IMR-90 (cell line): ENCODE data around the gene ARRDC5. TPM values are rescaled to one million over a fixed set of nuclear protein-coding genes. Genes with fewer than 3 reads are reported as not detected.

ENCODE experiments used
- ATAC-seq: fragments of 200-7000 bp; cut with Tn5 transposase; 2 replicates; pipeline ENCODE4 v1.9.1; 2020; ENCODE audit warnings: low read depth, mild to moderate bottlenecking, moderate library complexity
- BruUV-seq: library from RNA; stranded (reverse); fragments of 400-500 nt; replicated peaks from 2 replicates; lab custom pipeline; 2021; lab: Mats Ljungman, UMichigan
- CTCF ChIA-PET: fragments of 300-600 bp; formaldehyde crosslinking; extraction: SDS; loops from one replicate; lab custom pipeline; 2021; ENCODE audit warnings: antibody characterized with exemption; lab: Yijun Ruan, JAX
- POLR2A ChIA-PET: fragments of 300-600 bp; sonication (Branson Sonifier 250); formaldehyde crosslinking; loops from one replicate; lab custom pipeline; 2022; ENCODE audit warnings: antibody characterized with exemption; ENCODE audit not compliant: unreplicated experiment; lab: Charles Lee
- DNase-seq: peaks from one replicate; pipeline ENCODE4 v3.0.0; 2013
- H2AFZ ChIP-seq: replicated peaks from 2 replicates; pipeline ENCODE3; 2013; ENCODE audit warnings: low read length, mild to moderate bottlenecking; ENCODE audit not compliant: poor library complexity
- H2AK5ac ChIP-seq: 2 replicates; pipeline ENCODE4 v1.6.1; 2013; ENCODE audit warnings: low read depth, low read length, inconsistent platforms
- H2AK9ac ChIP-seq: replicated peaks from 2 replicates; pipeline ENCODE3; 2013; ENCODE audit warnings: mild to moderate bottlenecking, low read depth, low read length, moderate library complexity; ENCODE audit not compliant: poor library complexity
- H2BK120ac ChIP-seq: 2 replicates; pipeline ENCODE4 v1.6.1; 2013; ENCODE audit warnings: low read depth, low read length, inconsistent platforms
- H2BK15ac ChIP-seq: 3 replicates; pipeline ENCODE4 v1.6.1; 2013; ENCODE audit warnings: low read depth, low read length, inconsistent platforms
- H2BK20ac ChIP-seq: 2 replicates; pipeline ENCODE4 v1.6.1; 2013; ENCODE audit warnings: low read depth, mild to moderate bottlenecking, inconsistent platforms, low read length, moderate library complexity
- H2BK5ac ChIP-seq: 2 replicates; pipeline ENCODE4 v1.6.1; 2013; ENCODE audit warnings: mild to moderate bottlenecking, low read depth, low read length, inconsistent platforms; ENCODE audit not compliant: poor library complexity, severe bottlenecking
- H3K14ac ChIP-seq: replicated peaks from 2 replicates; pipeline ENCODE4 v1.6.1; 2013; ENCODE audit warnings: low read depth, low read length, inconsistent platforms
- H3K18ac ChIP-seq: 2 replicates; pipeline ENCODE4 v1.6.1; 2013; ENCODE audit warnings: low read depth, low read length, control low read depth
- H3K23ac ChIP-seq: 2 replicates; pipeline ENCODE4 v1.6.1; 2013; ENCODE audit warnings: low read depth, low read length, inconsistent platforms
- H3K27ac ChIP-seq: 2 replicates; pipeline ENCODE4 v1.5.1; 2013; ENCODE audit warnings: mild to moderate bottlenecking, control low read depth, low read length; ENCODE audit not compliant: insufficient read depth
- H3K27me3 ChIP-seq: 2 replicates; pipeline ENCODE4 v1.6.1; 2013; ENCODE audit warnings: low read length; ENCODE audit not compliant: control insufficient read depth, insufficient read depth
- H3K36me3 ChIP-seq: 2 replicates; pipeline ENCODE4 v1.6.1; 2013; ENCODE audit warnings: low read length, mixed read lengths; ENCODE audit not compliant: control insufficient read depth, insufficient read depth
- H3K4ac ChIP-seq: 2 replicates; pipeline ENCODE4 v1.6.1; 2013; ENCODE audit warnings: low read depth, low read length, inconsistent platforms
- H3K4me1 ChIP-seq: 2 replicates; pipeline ENCODE4 v1.6.1; 2013; ENCODE audit warnings: low read length, mixed read lengths; ENCODE audit not compliant: control insufficient read depth, insufficient read depth
- H3K4me2 ChIP-seq: 2 replicates; pipeline ENCODE4 v1.6.1; 2013; ENCODE audit warnings: low read depth, mild to moderate bottlenecking, control low read depth, low read length, moderate library complexity
- H3K4me3 ChIP-seq: 2 replicates; pipeline ENCODE4 v1.5.1; 2013; ENCODE audit warnings: low read depth, mild to moderate bottlenecking, control low read depth, low read length, moderate library complexity; ENCODE audit not compliant: insufficient read depth
- H3K56ac ChIP-seq: 2 replicates; pipeline ENCODE4 v1.6.1; 2013; ENCODE audit warnings: low read length, inconsistent platforms; ENCODE audit not compliant: insufficient read depth; ENCODE audit errors: extremely low read depth
- H3K79me1 ChIP-seq, 2 experiments: 2 replicates each; pipeline ENCODE4 v1.6.1; 2013; ENCODE audit warnings: low read length in 2 of 2, inconsistent platforms in 1 of 2, low read depth in 1 of 2
- H3K9ac ChIP-seq: 2 replicates; pipeline ENCODE4 v1.6.1; 2013; ENCODE audit warnings: low read depth, low read length, control low read depth
- H3K9me1 ChIP-seq: 2 replicates; pipeline ENCODE4 v1.6.1; 2013; ENCODE audit warnings: low read length, inconsistent platforms; ENCODE audit not compliant: insufficient read depth
- H3K9me3 ChIP-seq: 2 replicates; pipeline ENCODE4 v1.6.1; 2013; ENCODE audit warnings: low read length; ENCODE audit not compliant: control insufficient read depth, insufficient read depth
- H4K20me1 ChIP-seq: 2 replicates; pipeline ENCODE4 v1.6.1; 2013; ENCODE audit warnings: low read length, inconsistent platforms; ENCODE audit not compliant: insufficient read depth
- H4K5ac ChIP-seq: 2 replicates; pipeline ENCODE4 v1.6.1; 2013; ENCODE audit warnings: mild to moderate bottlenecking, low read depth, low read length, control low read depth
- H4K8ac ChIP-seq, 2 experiments: 2 replicates each; pipeline ENCODE4 v1.6.1; 2013; ENCODE audit warnings: low read depth in 2 of 2, low read length in 2 of 2, control low read depth in 1 of 2, inconsistent platforms in 1 of 2
- H4K91ac ChIP-seq: 2 replicates; pipeline ENCODE4 v1.6.1; 2013; ENCODE audit warnings: low read depth, low read length, inconsistent platforms; ENCODE audit not compliant: insufficient read depth
- BHLHE40 ChIP-seq: fragments of 150-350 bp; IDR thresholded peaks from 2 replicates; pipeline ENCODE4 v1.6.1; 2016; ENCODE audit warnings: mild to moderate bottlenecking, low read depth, low read length
- CEBPB ChIP-seq: IDR thresholded peaks from 2 replicates; pipeline ENCODE4 v1.6.1; 2012; ENCODE audit warnings: low read depth, low read length, improper control_type of control experiment
- CHD1 ChIP-seq: IDR thresholded peaks from 2 replicates; pipeline ENCODE4 v1.6.1; 2012; ENCODE audit warnings: low read depth, low read length, improper control_type of control experiment
- FOS ChIP-seq: fragments of 150-350 bp; IDR thresholded peaks from 2 replicates; pipeline ENCODE4 v1.6.1; 2016; ENCODE audit warnings: low read depth, low read length
- NFE2L2 ChIP-seq: fragments of 150-350 bp; IDR thresholded peaks from 2 replicates; pipeline ENCODE4 v1.6.1; 2016; ENCODE audit warnings: low read depth, mild to moderate bottlenecking, low read length
- POLR2A ChIP-seq: IDR thresholded peaks from 2 replicates; pipeline ENCODE4 v1.6.1; 2012; ENCODE audit warnings: mild to moderate bottlenecking, low read depth, low read length
- SMC3 ChIP-seq: fragments of 150-350 bp; IDR thresholded peaks from 2 replicates; pipeline ENCODE4 v1.6.1; 2016; ENCODE audit warnings: low read depth, mild to moderate bottlenecking, antibody characterized with exemption, low read length, moderate library complexity
- WGBS, 2 experiments: methylation state at CpG; one replicate each; pipeline versions ENCODE4 v1.1.5 to v1.1.7; 2013; ENCODE audit warnings: missing lambda C conversion rate in 2 of 2; ENCODE audit not compliant: insufficient read length in 1 of 2; ENCODE audit errors: extremely low coverage in 2 of 2; 5-methylcytosine and 5-hydroxymethylcytosine counted together
- dilution Hi-C: fragments of 300-500 bp; cut with HindIII; formaldehyde crosslinking; loops from one replicate; pipeline ENCODE4 v1.14.3; 2018; ENCODE audit warnings: low sequenced_read_pairs; ENCODE audit not compliant: unreplicated experiment
- in situ Hi-C: fragments of 300-500 bp; cut with MboI; formaldehyde crosslinking; loops from 3 replicates; pipeline ENCODE4 v1.14.3; 2019; ENCODE audit warnings: low sequenced_read_pairs, inconsistent platforms, mixed read lengths
- intact Hi-C: fragments of 100-400 bp; cut with micrococcal nuclease; formaldehyde crosslinking; loops from 2 replicates; pipeline ENCODE4 v1.10.0; 2022
- polyA plus RNA-seq, 3 experiments: library from polyadenylated mRNA; depleted of rRNA; stranded (reverse); fragments of >200 nt; gene quantifications; 2 replicates each; pipeline ENCODE4 v1.2.3, GENCODE V29; 2012; ENCODE audit warnings: low replicate concordance in 1 of 3
- total RNA-seq: library from RNA; depleted of rRNA; stranded (reverse); fragments of >200 nt; gene quantifications from 2 replicates; pipeline ENCODE4 v1.2.3, GENCODE V29; 2012

The ARRDC5 gene
- total and polyA plus RNA-seq, 2 of the 4 experiments (the other 2 are of a cell fraction): not detected

GRCh38 chr19:4910594-4911281, 8.0 kb upstream of the ARRDC5 start:
- POLR2A ChIA-PET: interaction anchor here (0.9 to 2.3 kb wide), 4 partner anchors 40 to 101 kb away, joined by 3 to 10 read pairs (median 6); no protein-coding TSS in a partner anchor
- 25% methylated on average over 7 of the region's 23 CpGs; no CpG with 5 or more reads in 1 of the 2 experiments for WGBS, 2 experiments
- no peaks in the 10 kb centered on the region for H3K9me3 ChIP-seq
- intact Hi-C loops: loop anchor here (1.0 to 2.0 kb wide), 5 partner anchors 38 to 178 kb away; partner anchors contain the start of gene KDM4B
- dilution Hi-C loops: no loop called here
- no TSS peak for BruUV-seq
- H3K4me3 ChIP-seq: peak overlapping the region; percentile 87
- no peak for TF ChIP-seq CEBPB
- TF ChIP-seq BHLHE40: no peak
- TF ChIP-seq POLR2A: peak; percentile 21; the same call in 1 of the 2 replicates
- no peak for TF ChIP-seq FOS
- no peak for TF ChIP-seq NFE2L2
- TF ChIP-seq SMC3: no peak
- TF ChIP-seq CHD1: no peak
- peak overlapping the region; percentile 94 for H3K56ac ChIP-seq
- H3K4me2 ChIP-seq: peak overlapping the region; percentile 67
- H4K20me1 ChIP-seq: peaks cover 22% of the 10 kb centered on the region
- H4K91ac ChIP-seq: peak overlapping the region; percentile 92
- H3K14ac ChIP-seq: peak overlapping the region; percentile 90
- no peaks in the 10 kb centered on the region; the same call in 1 of the 2 replicates for H3K36me3 ChIP-seq
- peak overlapping the region; percentile 93 for H2BK5ac ChIP-seq
- CTCF ChIA-PET: interaction anchor here (1.0 to 4.6 kb wide), 4 partner anchors 39 to 121 kb away, joined by 3 to 30 read pairs (median 6); no protein-coding TSS in a partner anchor
- H3K4ac ChIP-seq: peak overlapping the region; percentile 98
- H3K27ac ChIP-seq: peak overlapping the region; percentile 91
- peak overlapping the region; percentile 75; the same call in 2 of the 3 replicates for H2BK15ac ChIP-seq
- DNase-seq (peak; percentile 64), ATAC-seq (no peak)
- H2AK5ac ChIP-seq: peak overlapping the region; percentile 95
- H2AFZ ChIP-seq: peak overlapping the region; percentile 84
- peak overlapping the region; percentile 82 to 96 for H4K8ac ChIP-seq
- no peaks in the 10 kb centered on the region for H3K27me3 ChIP-seq
- H2BK20ac ChIP-seq: peak overlapping the region; percentile 82
- peak overlapping the region; percentile 74 for H4K5ac ChIP-seq
- peak overlapping the region; percentile 98 for H2AK9ac ChIP-seq
- H3K4me1 ChIP-seq: peaks cover 35% of the 10 kb centered on the region
- peaks cover 0 to 49% of the 10 kb centered on the region in 2 experiments; a peak in 2 of 4 replicates for H3K79me1 ChIP-seq
- peak overlapping the region; percentile 85 for H3K9ac ChIP-seq
- in situ Hi-C loops: loop anchor here (5.0 kb wide), 2 partner anchors 38 to 103 kb away; no protein-coding TSS in a partner anchor
- H3K18ac ChIP-seq: peak overlapping the region; percentile 56
- peak overlapping the region; percentile 99 for H3K23ac ChIP-seq
- peaks cover 7% of the 10 kb centered on the region; the same call in 1 of the 2 replicates for H3K9me1 ChIP-seq
- H2BK120ac ChIP-seq: peak overlapping the region; percentile 94
